Esophagus muscularis mucosa (tissue), 4 donors: ENCODE data around the gene LY9.

Source experiments
- CTCF ChIP-seq, 3 experiments: fragments of 200-600 bp in 2 of 3; fragments of 450-650 bp in 1 of 3; sonication (generic) in 2 of 3; IDR thresholded peaks; one replicate each; pipeline ENCODE4 v1.5.1; 2017 to 2019; ENCODE audit warnings: antibody characterized with exemption in 3 of 3, mild to moderate bottlenecking in 2 of 3, moderate library complexity in 1 of 3
- EP300 ChIP-seq: sonication (generic); formaldehyde crosslinking; IDR thresholded peaks from one replicate; pipeline ENCODE4 v1.6.1; 2017; ENCODE audit warnings: antibody characterized with exemption
- POLR2A ChIP-seq: fragments of 450-650 bp; IDR thresholded peaks from one replicate; pipeline ENCODE4 v1.6.1; 2017; ENCODE audit warnings: antibody characterized with exemption, moderate library complexity, mild to moderate bottlenecking, low read depth
- POLR2AphosphoS5 ChIP-seq, 2 donors: sonication (generic); formaldehyde crosslinking; IDR thresholded peaks; one replicate each; pipeline ENCODE4 v1.6.1; 2017; ENCODE audit warnings: antibody characterized with exemption in 2 of 2

- no peak for TF ChIP-seq EP300
- no peak for TF ChIP-seq POLR2AphosphoS5 (IDR thresholded peaks at IDR 0.05)
- TF ChIP-seq CTCF (IDR thresholded peaks at IDR 0.05): no peak
- TF ChIP-seq POLR2A: no peak
Measured at GRCh38 chr1:160755461-160755860, 40.5 kb upstream of the LY9 start.
